ENCODE measurements around the gene ARID1B. TPM values are rescaled to one million over a fixed set of nuclear protein-coding genes. Genes with fewer than 3 reads are reported as not detected.

Gene ARID1B
- total RNA-seq, 1 experiment from 2014 or later = 91.7 TPM

GRCh38 chr6:156918647-156919046, 141.5 kb downstream of the ARID1B start:
- Histone ChIP-seq H3K4me3 (ENCODE audit: low read depth in 2 of 2, low read length in 2 of 2) (no peak overlapping the region), H3K27me3 (ENCODE audit: control insufficient read depth, insufficient read depth, low read length) (no peaks in the 10 kb centered on the region), H3K27ac (ENCODE audit: low read length) (no peak overlapping the region), H3K4me1 (ENCODE audit: control insufficient read depth, insufficient read depth, low read length) (no peaks in the 10 kb centered on the region), H3K9me3 (ENCODE audit: control insufficient read depth, insufficient read depth, low read depth, low read length) (no peaks in the 10 kb centered on the region), H3K36me3 (ENCODE audit: control insufficient read depth, insufficient read depth, low read length) (no peaks in the 10 kb centered on the region)
- DNase-seq (ENCODE audit: low read depth, low spot score) (no peak), ATAC-seq (no peak)
- intact Hi-C loops (cut with micrococcal nuclease; ENCODE audit: unreplicated experiment) = no loop called here
- ChIA-PET POLR2A (no interaction called here), CTCF (no interaction called here)
- in situ Hi-C loops (cut with HindIII; ENCODE audit: low pct_unique_long_range_greater_than_20kb, low sequenced_read_pairs) = no loop called here
- no TSS peak for BruUV-seq (replicated peaks)
- no peak for TF ChIP-seq POLR2AphosphoS5 (IDR thresholded peaks at IDR 0.05; ENCODE audit: low read depth, low read length)
- no peak for TF ChIP-seq REST (IDR thresholded peaks at IDR 0.05; ENCODE audit: insufficient read depth in 1 of 2, low read depth in 2 of 2, low read length in 1 of 2)
- TF ChIP-seq CTCF (IDR thresholded peaks at IDR 0.05) = no peak
- no peak for TF ChIP-seq TCF7L2 (IDR thresholded peaks at IDR 0.05; ENCODE audit: low read depth, low read length)
- no peak for TF ChIP-seq SIN3A (IDR thresholded peaks at IDR 0.05; ENCODE audit: borderline replicate concordance, insufficient read depth, low read depth, low read length)

- no peak overlapping the region for H3K4me3 ChIP-seq (ENCODE audit: low read depth in 2 of 2, low read length in 2 of 2)
- ChIA-PET CTCF (no interaction called here), POLR2A (no interaction called here)
- H3K9me3 ChIP-seq (ENCODE audit: control insufficient read depth, insufficient read depth, low read depth, low read length) = no peaks in the 10 kb centered on the region
- no TSS peak for BruUV-seq (replicated peaks)
- no peaks in the 10 kb centered on the region for H3K4me1 ChIP-seq (ENCODE audit: control insufficient read depth, insufficient read depth, low read length)
- no peaks in the 10 kb centered on the region for H3K27me3 ChIP-seq (ENCODE audit: control insufficient read depth, insufficient read depth, low read length)
- in situ Hi-C loops (cut with HindIII; ENCODE audit: low pct_unique_long_range_greater_than_20kb, low sequenced_read_pairs) = no loop called here
- H3K27ac ChIP-seq (ENCODE audit: low read length) = no peak overlapping the region
- intact Hi-C loops (cut with micrococcal nuclease; ENCODE audit: unreplicated experiment) = no loop called here
- H3K36me3 ChIP-seq (ENCODE audit: control insufficient read depth, insufficient read depth, low read length) = no peaks in the 10 kb centered on the region
- TF ChIP-seq SIN3A (IDR thresholded peaks at IDR 0.05; ENCODE audit: borderline replicate concordance, insufficient read depth, low read depth, low read length) = no peak
- TF ChIP-seq REST (IDR thresholded peaks at IDR 0.05; ENCODE audit: insufficient read depth in 1 of 2, low read depth in 2 of 2, low read length in 1 of 2) = no peak
- no peak for TF ChIP-seq CTCF (IDR thresholded peaks at IDR 0.05)
- no peak for TF ChIP-seq POLR2AphosphoS5 (IDR thresholded peaks at IDR 0.05; ENCODE audit: low read depth, low read length)
- TF ChIP-seq TCF7L2 (IDR thresholded peaks at IDR 0.05; ENCODE audit: low read depth, low read length) = no peak
- DNase-seq (ENCODE audit: low read depth, low spot score) (no peak), ATAC-seq (no peak)
Observed at GRCh38 chr6:156919370-156919769, 142.2 kb downstream of the ARID1B start.
